Measurements from ENCODE around the gene RPTOR. TPM values are rescaled to one million over a fixed set of nuclear protein-coding genes. Genes with fewer than 3 reads are reported as not detected.
A peak's percentile ranks its signal among the peaks of the same experiment; 100 is the strongest.

Gene RPTOR
- total and polyA plus RNA-seq, 3 experiments from 2014 or later = 7.9 to 69.4 (median 63.9) TPM

GRCh38 chr17:80850817-80851216 is 306.2 kb downstream of the RPTOR start:
- Histone ChIP-seq H3K27ac (ENCODE audit: low read depth, low read length) (no peak overlapping the region), H3K4me1 (ENCODE audit: insufficient read depth, low read length) (peaks cover 36% of the 10 kb centered on the region), H3K4me3 (ENCODE audit: low read length) (no peak overlapping the region), H3K9me3 (ENCODE audit: low read length) (no peaks in the 10 kb centered on the region), H3K27me3 (ENCODE audit: insufficient read depth, low read length, poor library complexity, severe bottlenecking) (no peaks in the 10 kb centered on the region), H3K36me3 (ENCODE audit: insufficient read depth, low read length) (peaks cover 2% of the 10 kb centered on the region)
- DNase-seq = no peak
- Mint-ChIP-seq H3K27me3 (no peaks in the 10 kb centered on the region), H3K4me3 (no peak overlapping the region), H3K4me1 (peaks cover 24 to 56% (median 38%) of the 10 kb centered on the region in 3 donors), H3K36me3 (peaks cover 2 to 34% (median 3%) of the 10 kb centered on the region in 3 donors), H3K9me3 (no peaks in the 10 kb centered on the region), H3K27ac (peak overlapping the region in 1 of 8 donors; percentile 30)
- CTCF ChIA-PET = no interaction called here
- POLR2A ChIA-PET = no interaction called here

GRCh38 chr17:80851277-80851925 is 306.8 kb downstream of the RPTOR start:
- POLR2A ChIA-PET = no interaction called here
- Mint-ChIP-seq H3K27ac (peak overlapping the region in 1 of 8 donors; percentile 24), H3K4me3 (no peak overlapping the region), H3K36me3 (peaks cover 6 to 37% (median 8%) of the 10 kb centered on the region in 3 donors), H3K4me1 (peaks cover 28 to 57% (median 42%) of the 10 kb centered on the region in 3 donors), H3K9me3 (no peaks in the 10 kb centered on the region), H3K27me3 (no peaks in the 10 kb centered on the region)
- no peak overlapping the region for H3K4me3 ChIP-seq (ENCODE audit: low read length)
- H3K27ac ChIP-seq (ENCODE audit: low read depth, low read length) = no peak overlapping the region
- DNase-seq = no peak
- no peaks in the 10 kb centered on the region for H3K9me3 ChIP-seq (ENCODE audit: low read length)
- CTCF ChIA-PET = no interaction called here
- peaks cover 38% of the 10 kb centered on the region for H3K4me1 ChIP-seq (ENCODE audit: insufficient read depth, low read length)
- H3K36me3 ChIP-seq (ENCODE audit: insufficient read depth, low read length) = peaks cover 4% of the 10 kb centered on the region
- no peaks in the 10 kb centered on the region for H3K27me3 ChIP-seq (ENCODE audit: insufficient read depth, low read length, poor library complexity, severe bottlenecking)

DNA sequence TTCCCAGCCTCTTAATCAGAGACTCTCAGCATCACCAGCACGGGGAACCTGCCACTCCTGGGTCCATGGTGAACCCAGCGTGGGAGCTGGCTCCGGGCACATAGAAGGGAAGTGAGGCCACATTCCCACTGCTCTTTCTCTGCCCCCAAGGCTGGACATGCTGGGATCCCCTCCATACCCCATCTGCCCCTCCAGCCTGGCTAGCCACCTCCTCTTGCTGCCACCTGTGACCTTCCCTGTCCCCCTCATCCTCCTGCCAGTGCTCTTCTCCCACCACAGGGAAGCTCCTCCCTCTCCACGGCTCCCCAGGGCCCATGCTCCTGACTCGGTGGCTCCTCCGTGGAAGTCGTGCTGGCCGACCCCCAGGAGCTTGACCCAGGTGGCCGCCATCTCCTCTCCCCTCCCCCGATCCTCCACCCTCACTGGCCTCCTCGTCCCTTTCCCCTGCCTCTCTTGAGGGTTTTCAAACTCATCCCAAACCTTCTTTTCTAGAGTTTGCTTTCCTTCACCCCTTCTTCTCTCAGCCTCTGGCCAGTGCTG is 307.9 kb downstream of the RPTOR start:
- POLR2A ChIA-PET = no interaction called here
- peaks cover 9 to 38% (median 11%) of the 10 kb centered on the region in 3 donors for H3K36me3 Mint-ChIP-seq

DNA sequence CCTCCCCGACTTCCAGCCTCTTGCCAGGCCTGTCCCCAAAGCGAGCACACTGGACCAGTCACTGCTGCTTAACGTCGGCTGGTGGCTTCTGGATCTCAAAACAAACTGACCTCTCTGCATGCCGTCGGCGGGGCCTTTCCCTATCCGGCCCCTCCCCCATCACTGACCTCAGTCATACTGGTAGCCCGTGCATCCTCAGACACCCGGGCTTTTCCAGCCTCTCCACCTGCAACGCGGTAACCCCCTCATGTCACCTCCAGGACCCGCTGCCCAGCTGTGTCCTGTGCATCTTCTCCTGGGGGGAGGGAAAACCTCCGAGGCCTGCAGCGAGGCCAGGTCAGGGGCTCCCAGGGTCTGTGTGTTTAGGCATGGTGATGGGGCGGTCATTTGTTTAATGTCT is 308.4 kb downstream of the RPTOR start:
- H3K36me3 ChIP-seq (ENCODE audit: insufficient read depth, low read length) = peaks cover 10% of the 10 kb centered on the region
- H3K4me1 ChIP-seq (ENCODE audit: insufficient read depth, low read length) = peaks cover 30% of the 10 kb centered on the region
- peaks cover 9 to 39% (median 11%) of the 10 kb centered on the region in 3 donors for H3K36me3 Mint-ChIP-seq
- ChIA-PET POLR2A (no interaction called here), CTCF (no interaction called here)
- DNase-seq = no peak
- H3K27me3 Mint-ChIP-seq = no peaks in the 10 kb centered on the region
- H3K27me3 ChIP-seq (ENCODE audit: insufficient read depth, low read length, poor library complexity, severe bottlenecking) = no peaks in the 10 kb centered on the region
- no peak overlapping the region for H3K27ac ChIP-seq (ENCODE audit: low read depth, low read length)
- H3K4me3 Mint-ChIP-seq = no peak overlapping the region
- no peaks in the 10 kb centered on the region for H3K9me3 ChIP-seq (ENCODE audit: low read length)
- H3K4me3 ChIP-seq (ENCODE audit: low read length) = no peak overlapping the region
- H3K4me1 Mint-ChIP-seq = peaks cover 19 to 48% (median 34%) of the 10 kb centered on the region in 3 donors
- H3K27ac Mint-ChIP-seq = no peak overlapping the region
- H3K9me3 Mint-ChIP-seq = no peaks in the 10 kb centered on the region

More for the DNA sequence above, 307.9 kb downstream of the RPTOR start:
- no peaks in the 10 kb centered on the region for H3K27me3 ChIP-seq (ENCODE audit: insufficient read depth, low read length, poor library complexity, severe bottlenecking)
- no peaks in the 10 kb centered on the region for H3K27me3 Mint-ChIP-seq
- peak overlapping the region in 1 of 8 donors; percentile 38 for H3K27ac Mint-ChIP-seq
- peaks cover 35% of the 10 kb centered on the region for H3K4me1 ChIP-seq (ENCODE audit: insufficient read depth, low read length)
- CTCF ChIA-PET = no interaction called here
- H3K4me3 Mint-ChIP-seq = no peak overlapping the region
- H3K4me1 Mint-ChIP-seq = peaks cover 25 to 53% (median 40%) of the 10 kb centered on the region in 3 donors
- no peaks in the 10 kb centered on the region for H3K9me3 ChIP-seq (ENCODE audit: low read length)
- no peaks in the 10 kb centered on the region for H3K9me3 Mint-ChIP-seq
- peaks cover 10% of the 10 kb centered on the region for H3K36me3 ChIP-seq (ENCODE audit: insufficient read depth, low read length)
- H3K4me3 ChIP-seq (ENCODE audit: low read length) = no peak overlapping the region
- no peak for DNase-seq
- H3K27ac ChIP-seq (ENCODE audit: low read depth, low read length) = no peak overlapping the region

GRCh38 chr17:80854220-80854619 is 309.6 kb downstream of the RPTOR start:
- Mint-ChIP-seq H3K27ac (no peak overlapping the region), H3K27me3 (no peaks in the 10 kb centered on the region), H3K9me3 (no peaks in the 10 kb centered on the region), H3K4me3 (no peak overlapping the region), H3K36me3 (peaks cover 11 to 47% (median 18%) of the 10 kb centered on the region in 3 donors), H3K4me1 (peaks cover 13 to 36% (median 29%) of the 10 kb centered on the region in 3 donors)
- Histone ChIP-seq H3K36me3 (ENCODE audit: insufficient read depth, low read length) (peaks cover 10% of the 10 kb centered on the region), H3K4me1 (ENCODE audit: insufficient read depth, low read length) (peaks cover 18% of the 10 kb centered on the region), H3K4me3 (ENCODE audit: low read length) (no peak overlapping the region), H3K27ac (ENCODE audit: low read depth, low read length) (no peak overlapping the region), H3K27me3 (ENCODE audit: insufficient read depth, low read length, poor library complexity, severe bottlenecking) (no peaks in the 10 kb centered on the region), H3K9me3 (ENCODE audit: low read length) (no peaks in the 10 kb centered on the region)
- DNase-seq = peak in 1 of 5 donors; percentile 15
- ChIA-PET CTCF (no interaction called here), POLR2A (interaction anchor here (0.6 kb wide), 1 partner anchor 9 kb away, joined by 4 read pairs; no protein-coding TSS in a partner anchor)

DNA sequence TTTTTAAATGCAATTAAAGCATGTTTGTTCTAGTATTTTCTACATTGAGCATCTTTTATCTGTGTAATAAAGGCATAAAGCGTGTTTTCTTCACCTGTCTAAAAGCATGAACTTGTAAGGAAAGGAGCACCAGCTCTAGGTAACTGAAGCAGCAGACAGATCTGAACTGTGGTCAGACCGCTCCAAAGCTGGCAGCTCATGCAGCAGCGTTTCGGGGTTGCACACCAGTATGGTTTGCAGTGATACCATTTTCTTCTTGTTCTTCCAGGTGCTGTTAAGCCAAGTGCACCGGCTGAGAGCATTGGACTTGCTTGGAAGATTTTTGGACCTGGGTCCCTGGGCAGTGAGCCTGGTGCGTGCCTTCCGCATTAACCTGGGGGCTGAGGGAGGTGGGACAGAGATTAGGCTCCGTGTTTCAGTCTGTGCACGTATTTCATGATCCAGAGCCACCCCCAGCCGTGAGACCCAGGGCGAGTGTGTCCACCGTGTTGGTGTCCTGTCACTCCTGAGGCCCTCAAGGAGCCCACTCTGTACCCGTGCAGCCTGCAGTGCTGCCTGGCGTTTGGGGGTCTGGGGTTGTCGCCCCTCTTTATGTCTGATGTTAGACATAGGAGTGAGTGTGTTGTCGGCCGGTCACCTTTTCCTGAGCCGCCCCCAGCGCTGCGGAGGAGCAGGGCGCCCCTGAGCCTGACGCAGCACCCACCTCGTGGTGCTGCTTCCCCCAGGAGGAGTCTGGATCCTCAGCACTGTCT is 310.7 kb downstream of the RPTOR start:
- H3K4me1 Mint-ChIP-seq = peaks cover 14 to 28% (median 28%) of the 10 kb centered on the region in 3 donors

DNA sequence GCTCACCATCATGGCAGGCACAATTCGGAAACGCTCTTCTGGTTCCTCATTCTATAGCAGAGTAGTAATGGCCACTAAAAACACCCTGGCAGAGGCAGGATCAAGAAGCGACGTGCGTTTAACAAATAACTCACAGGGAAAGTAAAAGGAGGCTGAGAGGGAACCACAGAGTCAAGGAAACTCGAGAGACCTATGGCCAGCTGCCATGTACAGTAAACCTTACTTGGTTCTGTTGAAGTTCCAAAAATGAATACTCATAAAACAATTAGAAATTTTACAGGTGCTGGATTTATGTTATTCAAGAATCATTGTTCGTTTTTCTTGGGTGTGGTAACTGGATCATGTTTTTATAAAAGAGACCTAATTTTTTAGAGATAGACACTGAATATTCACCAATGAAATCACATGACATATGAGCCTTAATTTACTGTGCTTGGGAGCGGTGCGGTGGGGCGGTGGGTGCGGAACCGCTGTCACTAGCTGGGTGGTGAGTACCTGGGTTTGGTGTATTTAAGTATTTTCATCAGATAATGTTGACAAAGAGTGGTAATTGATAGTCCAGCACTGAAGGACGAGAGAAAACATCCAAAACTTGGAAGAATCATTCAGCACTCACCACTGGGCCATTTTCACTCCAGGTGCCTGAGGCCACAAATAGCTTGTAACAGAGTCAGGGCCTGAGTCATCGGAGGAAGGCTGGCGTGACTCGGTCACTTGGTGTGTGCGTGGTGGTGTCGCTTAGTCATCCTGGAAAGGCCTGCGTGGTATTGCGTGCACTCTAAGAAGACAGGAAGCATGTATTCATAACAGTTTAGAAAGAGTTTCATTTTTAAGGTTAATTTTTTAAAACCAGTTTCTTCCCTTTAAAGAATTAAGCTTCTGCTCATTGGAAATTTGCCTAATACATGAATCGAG is 311.6 kb downstream of the RPTOR start:
- POLR2A ChIA-PET = interaction anchor here (0.6 kb wide), 2 partner anchors 120 to 162 kb away, joined by 3 read pairs; no protein-coding TSS in a partner anchor
- Histone ChIP-seq H3K9me3 (ENCODE audit: low read length) (no peaks in the 10 kb centered on the region), H3K27ac (ENCODE audit: low read depth, low read length) (peak overlapping the region; percentile 68), H3K27me3 (ENCODE audit: insufficient read depth, low read length, poor library complexity, severe bottlenecking) (no peaks in the 10 kb centered on the region), H3K4me1 (ENCODE audit: insufficient read depth, low read length) (peaks cover 27% of the 10 kb centered on the region), H3K4me3 (ENCODE audit: low read length) (no peak overlapping the region), H3K36me3 (ENCODE audit: insufficient read depth, low read length) (peaks cover 10% of the 10 kb centered on the region)
- Mint-ChIP-seq H3K27me3 (no peaks in the 10 kb centered on the region), H3K36me3 (peaks cover 14 to 48% (median 18%) of the 10 kb centered on the region in 3 donors), H3K27ac (peak overlapping the region; percentile 14 to 87 (median 57)), H3K9me3 (no peaks in the 10 kb centered on the region), H3K4me1 (peaks cover 14 to 34% (median 33%) of the 10 kb centered on the region in 3 donors), H3K4me3 (peak overlapping the region in 1 of 7 donors; percentile 52)
- DNase-seq = peak in 4 of 5 donors; percentile 21 to 84 (median 30)
- CTCF ChIA-PET = interaction anchor here (1.0 kb wide), 1 partner anchor 16 kb away, joined by 4 read pairs; no protein-coding TSS in a partner anchor

More for the DNA sequence above, 310.7 kb downstream of the RPTOR start:
- peak in 1 of 5 donors; percentile 27 for DNase-seq
- peaks cover 11 to 45% (median 18%) of the 10 kb centered on the region in 3 donors for H3K36me3 Mint-ChIP-seq
- no peak overlapping the region for H3K4me3 Mint-ChIP-seq
- no peaks in the 10 kb centered on the region for H3K27me3 Mint-ChIP-seq
- H3K27me3 ChIP-seq (ENCODE audit: insufficient read depth, low read length, poor library complexity, severe bottlenecking) = no peaks in the 10 kb centered on the region
- H3K9me3 ChIP-seq (ENCODE audit: low read length) = no peaks in the 10 kb centered on the region
- ChIA-PET CTCF (interaction anchor here (1.0 kb wide), 1 partner anchor 15 kb away, joined by 4 read pairs; no protein-coding TSS in a partner anchor), POLR2A (no interaction called here)
- H3K9me3 Mint-ChIP-seq = no peaks in the 10 kb centered on the region
- H3K36me3 ChIP-seq (ENCODE audit: insufficient read depth, low read length) = peaks cover 10% of the 10 kb centered on the region
- no peak overlapping the region for H3K4me3 ChIP-seq (ENCODE audit: low read length)
- no peak overlapping the region for H3K27ac ChIP-seq (ENCODE audit: low read depth, low read length)
- peaks cover 19% of the 10 kb centered on the region for H3K4me1 ChIP-seq (ENCODE audit: insufficient read depth, low read length)
- H3K27ac Mint-ChIP-seq = peak overlapping the region in 4 of 8 donors; percentile 34 to 77 (median 48)

Data from CD8-positive, alpha-beta memory T cell (primary cell).